Ishikawa (cell line): ENCODE results near the gene TBC1D20.

Experiments used
- CEBPB ChIP-seq: IDR thresholded peaks from 2 replicates; pipeline ENCODE4 v1.6.1; 2012
- CREB1 ChIP-seq: IDR thresholded peaks from 2 replicates; pipeline ENCODE4 v1.6.1; 2012; ENCODE audit warnings: low read depth
- EP300 ChIP-seq: IDR thresholded peaks from 2 replicates; pipeline ENCODE4 v1.6.1; 2012; ENCODE audit warnings: borderline replicate concordance
- FOXM1 ChIP-seq: IDR thresholded peaks from 2 replicates; pipeline ENCODE4 v1.6.1; 2012; ENCODE audit warnings: low read depth, borderline replicate concordance
- NFIC ChIP-seq: IDR thresholded peaks from 2 replicates; pipeline ENCODE4 v1.6.1; 2012
- RAD21 ChIP-seq: IDR thresholded peaks from 2 replicates; pipeline ENCODE4 v1.6.1; 2012; ENCODE audit warnings: low read depth
- TAF1 ChIP-seq: IDR thresholded peaks from 2 replicates; pipeline ENCODE4 v1.6.1; 2012; ENCODE audit warnings: low read depth, mild to moderate bottlenecking
- TCF12 ChIP-seq: IDR thresholded peaks from 2 replicates; pipeline ENCODE4 v1.6.1; 2012; ENCODE audit warnings: low read depth
- TEAD4 ChIP-seq: IDR thresholded peaks from 2 replicates; pipeline ENCODE4 v1.6.1; 2012
- YY1 ChIP-seq: IDR thresholded peaks from 2 replicates; pipeline ENCODE4 v1.6.1; 2012; ENCODE audit warnings: low read depth
- TF ChIP-seq, protein P1 (sequence below): IDR thresholded peaks from 2 replicates; pipeline ENCODE4 v1.6.1; 2012
- TF ChIP-seq, protein P2 (sequence below): IDR thresholded peaks from 2 replicates; pipeline ENCODE4 v1.6.1; 2012; ENCODE audit warnings: low read depth, mild to moderate bottlenecking

GRCh38 chr20:475463-476357 is 13.4 kb upstream of the TBC1D20 start:
- TF ChIP-seq CREB1 (no peak), EP300 (no peak), YY1 (no peak), RAD21 (no peak), TAF1 (no peak), NFIC (no peak), TCF12 (no peak), FOXM1 (no peak), TEAD4 (no peak), CEBPB (no peak)
- TF ChIP-seq, protein P1, sequence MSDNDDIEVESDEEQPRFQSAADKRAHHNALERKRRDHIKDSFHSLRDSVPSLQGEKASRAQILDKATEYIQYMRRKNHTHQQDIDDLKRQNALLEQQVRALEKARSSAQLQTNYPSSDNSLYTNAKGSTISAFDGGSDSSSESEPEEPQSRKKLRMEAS: no peak
- TF ChIP-seq, protein P2, sequence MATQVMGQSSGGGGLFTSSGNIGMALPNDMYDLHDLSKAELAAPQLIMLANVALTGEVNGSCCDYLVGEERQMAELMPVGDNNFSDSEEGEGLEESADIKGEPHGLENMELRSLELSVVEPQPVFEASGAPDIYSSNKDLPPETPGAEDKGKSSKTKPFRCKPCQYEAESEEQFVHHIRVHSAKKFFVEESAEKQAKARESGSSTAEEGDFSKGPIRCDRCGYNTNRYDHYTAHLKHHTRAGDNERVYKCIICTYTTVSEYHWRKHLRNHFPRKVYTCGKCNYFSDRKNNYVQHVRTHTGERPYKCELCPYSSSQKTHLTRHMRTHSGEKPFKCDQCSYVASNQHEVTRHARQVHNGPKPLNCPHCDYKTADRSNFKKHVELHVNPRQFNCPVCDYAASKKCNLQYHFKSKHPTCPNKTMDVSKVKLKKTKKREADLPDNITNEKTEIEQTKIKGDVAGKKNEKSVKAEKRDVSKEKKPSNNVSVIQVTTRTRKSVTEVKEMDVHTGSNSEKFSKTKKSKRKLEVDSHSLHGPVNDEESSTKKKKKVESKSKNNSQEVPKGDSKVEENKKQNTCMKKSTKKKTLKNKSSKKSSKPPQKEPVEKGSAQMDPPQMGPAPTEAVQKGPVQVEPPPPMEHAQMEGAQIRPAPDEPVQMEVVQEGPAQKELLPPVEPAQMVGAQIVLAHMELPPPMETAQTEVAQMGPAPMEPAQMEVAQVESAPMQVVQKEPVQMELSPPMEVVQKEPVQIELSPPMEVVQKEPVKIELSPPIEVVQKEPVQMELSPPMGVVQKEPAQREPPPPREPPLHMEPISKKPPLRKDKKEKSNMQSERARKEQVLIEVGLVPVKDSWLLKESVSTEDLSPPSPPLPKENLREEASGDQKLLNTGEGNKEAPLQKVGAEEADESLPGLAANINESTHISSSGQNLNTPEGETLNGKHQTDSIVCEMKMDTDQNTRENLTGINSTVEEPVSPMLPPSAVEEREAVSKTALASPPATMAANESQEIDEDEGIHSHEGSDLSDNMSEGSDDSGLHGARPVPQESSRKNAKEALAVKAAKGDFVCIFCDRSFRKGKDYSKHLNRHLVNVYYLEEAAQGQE: no peak
